ENCODE results near the gene LRRN2.

The LRRN2 gene

DNA sequence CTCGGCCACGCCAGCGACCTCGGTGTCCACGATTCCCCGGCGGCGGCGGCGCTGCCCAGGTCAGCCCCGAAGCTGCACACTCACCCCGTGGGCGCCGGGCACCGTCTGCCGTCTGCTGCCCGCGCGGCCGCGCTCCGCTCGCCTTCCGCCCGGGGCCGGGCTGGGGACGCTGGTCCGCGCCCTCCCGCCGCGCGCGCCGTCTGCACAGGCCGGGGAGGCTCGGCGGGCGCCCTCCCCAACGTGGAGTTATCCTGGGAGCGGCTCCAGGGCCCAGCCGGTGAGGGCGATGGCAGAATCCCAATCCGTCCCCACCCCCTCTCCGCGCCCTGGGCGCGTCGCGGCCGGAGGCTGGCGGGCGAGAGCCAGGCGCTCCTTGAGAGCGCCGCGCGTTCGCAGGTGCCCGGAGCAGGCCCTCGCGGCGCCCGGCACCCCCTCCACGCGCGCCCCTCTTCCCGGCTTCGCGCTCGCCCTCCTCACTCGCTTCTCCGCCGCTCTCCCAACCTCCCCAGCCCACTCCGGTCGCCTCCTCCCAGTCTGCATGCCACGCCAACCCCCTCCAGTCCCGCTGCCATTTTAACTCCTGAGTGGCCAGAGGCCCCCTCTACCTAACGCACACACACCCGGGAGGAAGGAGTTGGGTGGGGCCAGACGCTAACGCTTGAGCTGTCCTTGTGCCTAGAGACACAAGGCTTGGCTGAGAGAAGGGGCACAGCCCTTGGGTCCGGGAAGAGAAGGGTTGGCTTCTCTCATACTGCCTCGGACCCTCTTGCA is at the start of gene LRRN2:
TSS of gene LRRN2 (minus strand) at position 503 of the 771 bp plus-strand sequence. CDS start 65,746 bp downstream, outside the sequence.
- no peak for DNase-seq (ENCODE audit: low read depth)
- TF ChIP-seq MYC (IDR thresholded peaks at IDR 0.05; ENCODE audit: low read depth, low read length): no peak
- TF ChIP-seq, protein P1, sequence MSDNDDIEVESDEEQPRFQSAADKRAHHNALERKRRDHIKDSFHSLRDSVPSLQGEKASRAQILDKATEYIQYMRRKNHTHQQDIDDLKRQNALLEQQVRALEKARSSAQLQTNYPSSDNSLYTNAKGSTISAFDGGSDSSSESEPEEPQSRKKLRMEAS (IDR thresholded peaks at IDR 0.05; ENCODE audit: low read depth, low read length): no peak
- TF ChIP-seq POLR2A (IDR thresholded peaks at IDR 0.05; ENCODE audit: extremely low read depth, insufficient read length): no peak
- TF ChIP-seq, protein P2, sequence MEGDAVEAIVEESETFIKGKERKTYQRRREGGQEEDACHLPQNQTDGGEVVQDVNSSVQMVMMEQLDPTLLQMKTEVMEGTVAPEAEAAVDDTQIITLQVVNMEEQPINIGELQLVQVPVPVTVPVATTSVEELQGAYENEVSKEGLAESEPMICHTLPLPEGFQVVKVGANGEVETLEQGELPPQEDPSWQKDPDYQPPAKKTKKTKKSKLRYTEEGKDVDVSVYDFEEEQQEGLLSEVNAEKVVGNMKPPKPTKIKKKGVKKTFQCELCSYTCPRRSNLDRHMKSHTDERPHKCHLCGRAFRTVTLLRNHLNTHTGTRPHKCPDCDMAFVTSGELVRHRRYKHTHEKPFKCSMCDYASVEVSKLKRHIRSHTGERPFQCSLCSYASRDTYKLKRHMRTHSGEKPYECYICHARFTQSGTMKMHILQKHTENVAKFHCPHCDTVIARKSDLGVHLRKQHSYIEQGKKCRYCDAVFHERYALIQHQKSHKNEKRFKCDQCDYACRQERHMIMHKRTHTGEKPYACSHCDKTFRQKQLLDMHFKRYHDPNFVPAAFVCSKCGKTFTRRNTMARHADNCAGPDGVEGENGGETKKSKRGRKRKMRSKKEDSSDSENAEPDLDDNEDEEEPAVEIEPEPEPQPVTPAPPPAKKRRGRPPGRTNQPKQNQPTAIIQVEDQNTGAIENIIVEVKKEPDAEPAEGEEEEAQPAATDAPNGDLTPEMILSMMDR (IDR thresholded peaks at IDR 0.05; ENCODE audit: low read depth, low read length): no peak
- no peak within 1 kb of the TSS for H3K4me3 ChIP-seq (ENCODE audit: low read depth, low read length)

DNA sequence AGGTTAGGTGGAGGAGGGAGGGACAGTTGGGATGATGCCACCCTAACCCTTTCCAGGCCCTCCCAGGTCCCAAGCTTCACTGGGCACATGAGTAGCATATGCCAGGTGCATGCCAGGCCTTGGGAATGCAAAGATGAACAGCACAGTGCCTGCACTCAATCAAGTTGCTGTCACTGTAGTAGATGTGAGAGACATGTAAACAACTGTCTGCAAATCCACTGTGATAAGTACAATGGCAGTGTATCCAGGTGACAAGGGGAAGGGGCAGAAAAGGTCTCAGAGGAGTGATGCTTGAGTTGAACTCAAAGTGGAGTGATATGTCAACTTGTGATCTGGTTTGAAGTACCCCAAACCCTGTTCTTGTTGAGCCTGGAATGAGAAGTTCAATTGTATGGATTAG is 49.5 kb upstream of the LRRN2 start:
- TF ChIP-seq, protein P2 (IDR thresholded peaks at IDR 0.05; ENCODE audit: low read depth, low read length): no peak
- TF ChIP-seq MYC (IDR thresholded peaks at IDR 0.05; ENCODE audit: low read depth, low read length) (no peak), POLR2A (IDR thresholded peaks at IDR 0.05; ENCODE audit: extremely low read depth, insufficient read length) (no peak)
- TF ChIP-seq, protein P1 (IDR thresholded peaks at IDR 0.05; ENCODE audit: low read depth, low read length): no peak
- DNase-seq (ENCODE audit: low read depth): no peak
- H3K4me3 ChIP-seq (ENCODE audit: low read depth, low read length): no peak overlapping the region

DNA sequence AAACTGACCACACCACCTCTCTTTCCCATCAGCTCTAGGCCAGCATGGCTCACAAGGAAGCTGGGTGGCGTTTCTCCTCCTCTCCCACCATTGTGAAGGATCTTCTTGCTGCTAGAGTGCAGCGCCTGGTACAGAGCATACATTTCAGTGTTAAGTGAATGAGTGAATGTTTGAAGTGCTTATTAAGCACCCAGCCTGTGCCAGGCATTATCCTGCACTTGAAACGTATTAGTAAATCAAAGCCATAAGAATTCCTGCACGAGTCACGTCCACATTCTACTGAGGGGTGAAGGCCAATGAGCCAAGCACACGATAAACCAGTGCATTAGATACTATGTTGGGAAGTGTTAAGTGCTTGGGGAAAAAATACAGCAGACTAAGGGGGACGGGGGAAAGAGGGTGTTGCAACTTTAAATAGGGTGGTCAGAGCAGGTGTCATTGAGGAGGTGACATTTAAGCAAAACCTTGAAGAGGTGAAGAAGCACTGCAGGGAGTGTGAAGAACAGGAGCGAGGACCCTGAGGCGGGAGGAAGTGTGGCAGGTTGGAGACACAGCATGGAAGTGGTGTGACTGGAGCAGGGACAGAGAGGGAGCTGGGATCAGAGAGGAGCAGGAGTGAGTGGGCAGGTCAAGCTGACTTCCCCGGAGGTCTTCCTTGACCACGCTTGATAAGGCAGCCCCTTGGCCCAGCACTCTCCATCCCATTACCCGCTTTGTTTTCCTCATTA is 48.5 kb upstream of the LRRN2 start:
- TF ChIP-seq MYC (IDR thresholded peaks at IDR 0.05; ENCODE audit: low read depth, low read length) (no peak), POLR2A (IDR thresholded peaks at IDR 0.05; ENCODE audit: extremely low read depth, insufficient read length) (no peak)
- TF ChIP-seq, protein P1 (IDR thresholded peaks at IDR 0.05; ENCODE audit: low read depth, low read length): no peak
- TF ChIP-seq, protein P2 (IDR thresholded peaks at IDR 0.05; ENCODE audit: low read depth, low read length): no peak
- no peak for DNase-seq (ENCODE audit: low read depth)
- H3K4me3 ChIP-seq (ENCODE audit: low read depth, low read length): no peak overlapping the region

DNA sequence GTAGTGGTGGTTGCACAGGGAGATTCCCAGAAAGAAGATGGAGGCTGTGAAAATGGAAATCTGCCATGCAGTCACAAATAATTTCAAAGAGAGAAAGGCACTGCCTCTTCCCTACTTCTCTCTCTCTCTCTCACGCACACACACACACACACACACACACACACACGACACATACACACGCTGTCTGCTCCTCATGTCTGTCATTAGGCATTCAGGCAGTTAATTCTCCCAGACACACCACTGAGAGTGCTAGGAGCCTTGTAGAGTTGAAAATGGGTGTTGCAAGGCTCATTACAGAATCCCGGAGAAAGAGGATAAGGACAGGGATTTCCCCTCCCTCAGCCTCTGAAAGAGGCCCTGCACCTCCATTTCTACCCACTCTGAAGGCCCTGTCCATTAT is 47.8 kb upstream of the LRRN2 start:
- no peak for TF ChIP-seq MYC (IDR thresholded peaks at IDR 0.05; ENCODE audit: low read depth, low read length)
- TF ChIP-seq POLR2A (IDR thresholded peaks at IDR 0.05; ENCODE audit: extremely low read depth, insufficient read length): no peak
- TF ChIP-seq, protein P1 (IDR thresholded peaks at IDR 0.05; ENCODE audit: low read depth, low read length): no peak
- TF ChIP-seq, protein P2 (IDR thresholded peaks at IDR 0.05; ENCODE audit: low read depth, low read length): no peak
- DNase-seq (ENCODE audit: low read depth): no peak
- H3K4me3 ChIP-seq (ENCODE audit: low read depth, low read length): no peak overlapping the region

DNA sequence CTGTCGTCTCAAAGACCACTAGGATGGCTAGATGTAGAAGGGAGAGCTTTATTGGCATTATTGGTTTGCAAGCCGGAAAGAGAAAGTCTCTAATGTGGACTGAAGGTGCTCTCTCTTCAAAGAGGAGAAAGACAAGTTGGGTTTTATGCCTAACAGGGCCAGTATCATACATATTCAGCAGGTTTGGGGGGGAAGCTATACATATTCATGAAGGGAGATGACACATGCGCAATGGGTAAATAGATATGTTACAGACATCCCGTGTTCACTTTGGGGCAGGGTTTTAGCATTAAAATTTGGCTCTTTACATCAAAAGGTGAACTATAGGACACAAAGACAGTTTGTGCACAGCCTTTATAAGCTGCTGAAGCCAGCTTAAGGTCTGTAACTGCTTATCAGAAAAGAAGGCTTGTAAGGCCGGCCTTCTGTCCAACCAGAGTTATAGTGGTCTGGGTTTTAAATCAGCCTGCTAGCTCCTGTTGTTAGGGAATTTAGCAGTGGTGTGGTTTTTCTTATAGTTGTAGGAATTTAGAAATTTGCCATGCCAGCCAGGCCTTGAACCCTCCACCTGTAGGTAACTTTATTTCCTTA is 46.5 kb upstream of the LRRN2 start:
- no peak overlapping the region for H3K4me3 ChIP-seq (ENCODE audit: low read depth, low read length)
- TF ChIP-seq, protein P2 (IDR thresholded peaks at IDR 0.05; ENCODE audit: low read depth, low read length): no peak
- TF ChIP-seq, protein P1 (IDR thresholded peaks at IDR 0.05; ENCODE audit: low read depth, low read length): no peak
- TF ChIP-seq POLR2A (IDR thresholded peaks at IDR 0.05; ENCODE audit: extremely low read depth, insufficient read length) (no peak), MYC (IDR thresholded peaks at IDR 0.05; ENCODE audit: low read depth, low read length) (no peak)
- DNase-seq (ENCODE audit: low read depth): no peak
